Head of caudate nucleus (tissue), 42 donors: ENCODE data around the gene SUN5.
A peak's percentile ranks its signal among the peaks of the same experiment; 100 is the strongest.

Experiments used
- DNase-seq, 42 donors: peaks; one replicate each; pipeline versions ENCODE4 v3.0.0 to v3.0.0-alpha.2; 2020 to 2021; ENCODE audit warnings: mixed read lengths in 7 of 42
- intact Hi-C: fragments of 100-400 bp; cut with DNase I; formaldehyde crosslinking; loops from one replicate; pipeline ENCODE4 v1.15.0; 2022

The SUN5 gene

GRCh38 chr20:33016581-33017109, 12.4 kb upstream of the SUN5 start:
- DNase-seq: no peak
- intact Hi-C loops: no loop called here

GRCh38 chr20:33015700-33016580, 11.7 kb upstream of the SUN5 start:
- no peak for DNase-seq
- intact Hi-C loops: no loop called here

- intact Hi-C loops: no loop called here
- peak in 2 of 42 donors; percentile 8 to 21 for DNase-seq
Measured at GRCh38 chr20:33015114-33015484, 10.9 kb upstream of the SUN5 start.

GRCh38 chr20:33014336-33015113, 10.3 kb upstream of the SUN5 start:
- intact Hi-C loops: no loop called here
- no peak for DNase-seq

- DNase-seq: no peak
- intact Hi-C loops: no loop called here
Measured at GRCh38 chr20:33013701-33014326, 9.6 kb upstream of the SUN5 start.

GRCh38 chr20:33012327-33013189, 8.3 kb upstream of the SUN5 start:
- intact Hi-C loops: no loop called here
- DNase-seq: no peak

GRCh38 chr20:33010674-33011449, 6.6 kb upstream of the SUN5 start:
- intact Hi-C loops: no loop called here

GRCh38 chr20:33010133-33010504, 5.9 kb upstream of the SUN5 start:
- no peak for DNase-seq
- intact Hi-C loops: no loop called here

More at GRCh38 chr20:33010674-33011449, 6.6 kb upstream of the SUN5 start:
- no peak for DNase-seq

GRCh38 chr20:33009214-33010132, 5.2 kb upstream of the SUN5 start:
- intact Hi-C loops: no loop called here
- peak in 3 of 42 donors; percentile 11 to 27 (median 15) for DNase-seq

GRCh38 chr20:33008336-33009213, 4.3 kb upstream of the SUN5 start:
- intact Hi-C loops: no loop called here
- no peak for DNase-seq

- intact Hi-C loops: no loop called here
- DNase-seq: no peak
Measured at GRCh38 chr20:33007376-33008335, 3.4 kb upstream of the SUN5 start, which contains the start of gene BPIFB2. Gene BPIFB2, plus strand, starts transcription at chr20:33007704. Its CDS starts 871 bp downstream, at chr20:33008575.

GRCh38 chr20:33006776-33007375, 2.6 kb upstream of the SUN5 start:
- DNase-seq: no peak
- intact Hi-C loops: no loop called here

- intact Hi-C loops: no loop called here
- DNase-seq: no peak
Measured at GRCh38 chr20:33005908-33006775, 1.9 kb upstream of the SUN5 start.
